B cell (primary cell): Measurements from ENCODE around the gene RPRM. TPM values are rescaled to one million over a fixed set of nuclear protein-coding genes. Genes with fewer than 3 reads are reported as not detected.

ENCODE experiments used
- ATAC-seq: fragments of 200-7000 bp; cut with Tn5 transposase; one replicate; pipeline ENCODE4 v1.10.0; 2021; ENCODE audit warnings: low read depth, mild to moderate bottlenecking, moderate number of reproducible peaks, moderate library complexity
- CTCF ChIA-PET: fragments of 350-600 bp; sonication (Branson Sonifier 250); formaldehyde crosslinking; loops from one replicate; lab custom pipeline; 2021; ENCODE audit warnings: antibody characterized with exemption, inconsistent platforms; lab: Charles Lee
- POLR2A ChIA-PET: fragments of 350-600 bp; sonication (Branson Sonifier 250); formaldehyde crosslinking; loops from one replicate; lab custom pipeline; 2021; ENCODE audit warnings: antibody characterized with exemption; lab: Charles Lee
- DNase-seq: peaks from one replicate; pipeline ENCODE4 v3.0.0; 2013
- H2AFZ ChIP-seq: 2 replicates; pipeline ENCODE4 v1.6.1; 2012; ENCODE audit warnings: mild to moderate bottlenecking, low read depth, low read length; ENCODE audit not compliant: insufficient read depth, poor library complexity, severe bottlenecking
- H3K27ac ChIP-seq, 2 donors: 1 replicate in 1 of 2; 2 replicates in 1 of 2; pipeline ENCODE4 v1.5.1; 2012 to 2013; ENCODE audit warnings: low read length in 2 of 2, mild to moderate bottlenecking in 2 of 2, moderate library complexity in 1 of 2
- H3K27me3 ChIP-seq, 4 experiments: fragments of 200-600 bp in 1 of 4; sonication (generic) in 1 of 4; replicated peaks in 1 of 4; 1 replicate in 2 of 4; 2 replicates in 2 of 4; pipeline versions ENCODE4 v1.6.1 to v1.7.0; 2013 to 2016; ENCODE audit warnings: low read length in 3 of 4, mild to moderate bottlenecking in 2 of 4, mixed read lengths in 1 of 4, moderate library complexity in 1 of 4; ENCODE audit not compliant: insufficient read depth in 4 of 4, control insufficient read depth in 3 of 4; ENCODE audit errors: control extremely low read depth in 1 of 4
- H3K36me3 ChIP-seq, 2 experiments: replicated peaks in 1 of 2; 1 replicate in 1 of 2; 2 replicates in 1 of 2; pipeline versions ENCODE4 v1.6.1 to v1.7.1; 2013; ENCODE audit warnings: low read length in 1 of 2; ENCODE audit not compliant: insufficient read depth in 2 of 2, control insufficient read depth in 1 of 2; ENCODE audit errors: control extremely low read depth in 1 of 2, extremely low read depth in 1 of 2
- H3K4me1 ChIP-seq, 2 donors: fragments of 200-600 bp in 1 of 2; sonication (generic) in 1 of 2; 1 replicate in 1 of 2; 2 replicates in 1 of 2; pipeline versions ENCODE4 v1.5.1 to v1.6.1; 2013 to 2017; ENCODE audit warnings: low read length in 2 of 2; ENCODE audit not compliant: control insufficient read depth in 2 of 2, insufficient read depth in 2 of 2
- H3K4me2 ChIP-seq: replicated peaks from 2 replicates; pipeline ENCODE3; 2012; ENCODE audit warnings: mild to moderate bottlenecking, low read depth, low read length; ENCODE audit not compliant: poor library complexity, severe bottlenecking
- H3K4me3 ChIP-seq, 5 experiments: fragments of 200-600 bp in 1 of 5; sonication (generic) in 1 of 5; 1 replicate in 3 of 5; 2 replicates in 2 of 5; pipeline versions ENCODE4 v1.5.1 to v1.7.0; 2011 to 2016; ENCODE audit warnings: low read length in 4 of 5, mild to moderate bottlenecking in 4 of 5, low read depth in 2 of 5, control low read depth in 1 of 5, moderate library complexity in 1 of 5; ENCODE audit not compliant: insufficient read depth in 1 of 5; ENCODE audit errors: control extremely low read depth in 1 of 5, extremely low read depth in 1 of 5
- H3K79me2 ChIP-seq: fragments of 200-600 bp; sonication (generic); one replicate; pipeline ENCODE4 v1.6.0; 2016; ENCODE audit warnings: low read length; ENCODE audit not compliant: control insufficient read depth, insufficient read depth
- H3K9ac ChIP-seq: fragments of 200-600 bp; sonication (generic); 2 replicates; pipeline ENCODE4 v1.6.1; 2017; ENCODE audit warnings: mild to moderate bottlenecking, low read length, moderate library complexity
- H3K9me3 ChIP-seq, 3 donors: one replicate each; pipeline versions ENCODE4 v1.6.1 to v1.7.1; 2013; ENCODE audit warnings: low read length in 2 of 3; ENCODE audit not compliant: control insufficient read depth in 2 of 3, insufficient read depth in 1 of 3; ENCODE audit errors: control extremely low read depth in 1 of 3
- H4K20me1 ChIP-seq: 2 replicates; pipeline ENCODE4 v1.6.0; 2012; ENCODE audit warnings: mild to moderate bottlenecking, low read length; ENCODE audit not compliant: insufficient read depth, control insufficient read depth, poor library complexity, severe bottlenecking
- H3K27ac Mint-ChIP-seq: one replicate; pipeline ENCODE4 v1.8.0; 2021; ENCODE audit warnings: mixed read lengths
- H3K27me3 Mint-ChIP-seq: one replicate; pipeline ENCODE4 v1.8.0; 2021; ENCODE audit warnings: mixed read lengths
- H3K4me1 Mint-ChIP-seq: one replicate; pipeline ENCODE4 v1.8.0; 2021; ENCODE audit warnings: mixed read lengths
- H3K4me3 Mint-ChIP-seq: one replicate; pipeline ENCODE4 v1.8.0; 2021; ENCODE audit warnings: mixed read lengths
- H3K9me3 Mint-ChIP-seq: one replicate; pipeline ENCODE4 v1.8.0; 2022; ENCODE audit warnings: mixed read lengths; ENCODE audit not compliant: insufficient read depth
- CTCF ChIP-seq: fragments of 200-600 bp; IDR thresholded peaks from one replicate; pipeline ENCODE4 v1.8.0; 2022; ENCODE audit warnings: antibody characterized with exemption, mild to moderate bottlenecking
- EZH2 ChIP-seq: IDR thresholded peaks from 2 replicates; pipeline ENCODE4 v1.6.1; 2012; ENCODE audit warnings: borderline replicate concordance, low read depth, mild to moderate bottlenecking, moderate library complexity, low read length; ENCODE audit not compliant: insufficient read depth, poor library complexity, severe bottlenecking
- WGBS: methylation state at CpG from one replicate; pipeline ENCODE4 v1.1.5; 2013; ENCODE audit warnings: missing lambda C conversion rate; ENCODE audit not compliant: insufficient coverage; 5-methylcytosine and 5-hydroxymethylcytosine counted together
- intact Hi-C: fragments of 100-400 bp; cut with micrococcal nuclease; formaldehyde crosslinking; loops from one replicate; pipeline ENCODE4 v1.10.0; 2022
- polyA plus RNA-seq: library from polyadenylated mRNA; depleted of rRNA; stranded (reverse); fragments of >200 nt; gene quantifications from 2 replicates; pipeline ENCODE4 v1.2.3, GENCODE V29; 2012
- total RNA-seq, 2 donors: library from RNA; stranded (reverse); fragments of 120-200 nt in 1 of 2; gene quantifications; 1 replicate in 1 of 2; 2 replicates in 1 of 2; pipeline versions ENCODE4 v1.2.3 to v1.2.4, GENCODE V29; 2013 to 2022

Gene RPRM
- total and polyA plus RNA-seq, 2 donors (not counting 1 experiment from before 2014, with no cell fraction given) = not detected

- ATAC-seq (no peak), DNase-seq (no peak)
- Mint-ChIP-seq H3K9me3 (no peaks in the 10 kb centered on the region), H3K4me3 (no peak overlapping the region), H3K4me1 (no peaks in the 10 kb centered on the region), H3K27ac (no peak overlapping the region), H3K27me3 (no peaks in the 10 kb centered on the region)
- Histone ChIP-seq H3K9me3 (peaks cover 0 to 4% (median 0%) of the 10 kb centered on the region in 3 donors), H4K20me1 (no peaks in the 10 kb centered on the region), H3K4me3 (no peak overlapping the region), H2AFZ (no peak overlapping the region), H3K36me3 (no peaks in the 10 kb centered on the region), H3K4me2 (no peak overlapping the region), H3K79me2 (no peaks in the 10 kb centered on the region), H3K9ac (no peak overlapping the region), H3K4me1 (no peaks in the 10 kb centered on the region), H3K27ac (no peak overlapping the region), H3K27me3 (no peaks in the 10 kb centered on the region)
- WGBS = 100% methylated on average over 2 of the region's 5 CpGs
- TF ChIP-seq CTCF (no peak), EZH2 (no peak)
- CTCF ChIA-PET = interaction anchor here (1.1 kb wide), 1 partner anchor 20 kb away, joined by 3 read pairs; no protein-coding TSS in a partner anchor
- POLR2A ChIA-PET = no interaction called here
- intact Hi-C loops = no loop called here
These were observed 20.9 kb upstream of the RPRM start for GRCh38 chr2:153499439-153499838.

- Histone ChIP-seq H3K79me2 (no peaks in the 10 kb centered on the region), H3K9ac (no peak overlapping the region), H3K4me3 (no peak overlapping the region), H3K27me3 (no peaks in the 10 kb centered on the region), H2AFZ (no peak overlapping the region), H3K9me3 (peaks cover 0 to 4% (median 0%) of the 10 kb centered on the region in 3 donors), H3K4me2 (no peak overlapping the region), H4K20me1 (no peaks in the 10 kb centered on the region), H3K27ac (no peak overlapping the region), H3K36me3 (no peaks in the 10 kb centered on the region), H3K4me1 (no peaks in the 10 kb centered on the region)
- WGBS = 93% methylated on average over 12 of the region's 14 CpGs
- intact Hi-C loops = no loop called here
- H3K27me3 Mint-ChIP-seq = no peaks in the 10 kb centered on the region
- DNase-seq (no peak), ATAC-seq (no peak)
- no peaks in the 10 kb centered on the region for H3K9me3 Mint-ChIP-seq
- ChIA-PET CTCF (interaction anchor here (1.1 kb wide), 1 partner anchor 21 kb away, joined by 3 read pairs; no protein-coding TSS in a partner anchor), POLR2A (no interaction called here)
- no peak overlapping the region for H3K27ac Mint-ChIP-seq
- no peak overlapping the region for H3K4me3 Mint-ChIP-seq
- no peaks in the 10 kb centered on the region for H3K4me1 Mint-ChIP-seq
- no peak for TF ChIP-seq CTCF
- no peak for TF ChIP-seq EZH2
These were observed 19.5 kb upstream of the RPRM start for GRCh38 chr2:153497938-153498629.
